GM12878 (cell line): Measurements from ENCODE around the gene CSNK1A1. TPM values are rescaled to one million over a fixed set of nuclear protein-coding genes. Genes with fewer than 3 reads are reported as not detected.

ENCODE experiments used
- ATAC-seq: fragments of 200-7000 bp; cut with Tn5 transposase; 3 replicates; pipeline ENCODE4 v1.9.1; 2020; ENCODE audit warnings: mild to moderate bottlenecking, moderate library complexity
- BruUV-seq: library from RNA; stranded (reverse); fragments of 400-500 nt; replicated peaks from 2 replicates; lab custom pipeline; 2021; lab: Mats Ljungman, UMichigan
- CTCF ChIA-PET: fragments of 300-600 bp; sonication (Branson Sonifier 250); formaldehyde crosslinking; extraction: SDS; loops from one replicate; lab custom pipeline; 2021; ENCODE audit warnings: inconsistent platforms; lab: Yijun Ruan, JAX
- POLR2A ChIA-PET: fragments of 350-600 bp; formaldehyde crosslinking; extraction: SDS; loops from one replicate; lab custom pipeline; 2021; ENCODE audit warnings: inconsistent platforms; lab: Charles Lee
- RAD21 ChIA-PET: fragments of 300-600 bp; sonication (Branson Sonifier 250); formaldehyde crosslinking; loops from one replicate; lab custom pipeline; 2023; ENCODE audit warnings: antibody characterized with exemption; ENCODE audit not compliant: unreplicated experiment; lab: Charles Lee
- SMC1A ChIA-PET: fragments of 300-600 bp; sonication (Branson Sonifier 250); formaldehyde crosslinking; loops from one replicate; lab custom pipeline; 2023; ENCODE audit not compliant: unreplicated experiment, uncharacterized antibody; lab: Charles Lee
- DNase-seq: peaks from one replicate; pipeline ENCODE4 v3.0.0-alpha.2; 2011; ENCODE audit warnings: low read depth, low spot score
- FAIRE-seq: peaks from 3 replicates; lab custom pipeline; 2011; peaks lifted over from hg19 to GRCh38; lab: Jason Lieb, UNC
- H2AFZ ChIP-seq: 2 replicates; pipeline ENCODE4 v1.6.0; 2011; ENCODE audit warnings: low read depth, low read length, control low read depth; ENCODE audit not compliant: control insufficient read depth
- H3K27ac ChIP-seq: 2 replicates; pipeline ENCODE4 v1.5.1; 2011; ENCODE audit warnings: control low read depth; ENCODE audit not compliant: control insufficient read depth, insufficient read depth
- H3K27me3 ChIP-seq, 2 experiments: replicated peaks in 1 of 2; 2 replicates each; pipeline versions ENCODE4 v1.6.0 to v1.6.1; 2011; ENCODE audit warnings: low read length in 1 of 2; ENCODE audit not compliant: control insufficient read depth in 2 of 2, insufficient read depth in 2 of 2
- H3K36me3 ChIP-seq, 2 experiments: 2 replicates each; pipeline ENCODE4 v1.5.1; 2011; ENCODE audit warnings: low read length in 1 of 2; ENCODE audit not compliant: control insufficient read depth in 2 of 2, insufficient read depth in 2 of 2
- H3K4me1 ChIP-seq: 2 replicates; pipeline ENCODE4 v1.6.1; 2011; ENCODE audit warnings: mild to moderate bottlenecking, low read length, moderate library complexity, mixed read lengths; ENCODE audit not compliant: control insufficient read depth, insufficient read depth
- H3K4me2 ChIP-seq: 2 replicates; pipeline ENCODE4 v1.6.0; 2011; ENCODE audit warnings: control low read depth; ENCODE audit not compliant: control insufficient read depth, insufficient read depth
- H3K4me3 ChIP-seq: fragments of 200-600 bp; sonication (generic); 2 replicates; pipeline ENCODE4 v1.5.1; 2016
- H3K79me2 ChIP-seq: 2 replicates; pipeline ENCODE4 v1.6.0; 2011; ENCODE audit warnings: low read length; ENCODE audit not compliant: control insufficient read depth, insufficient read depth
- H3K9ac ChIP-seq: 2 replicates; pipeline ENCODE4 v1.8.0; 2011; ENCODE audit warnings: low read length, control low read depth, mixed read lengths; ENCODE audit not compliant: control insufficient read depth, insufficient read depth
- H3K9me3 ChIP-seq: replicated peaks from 3 replicates; pipeline ENCODE4 v1.5.1; 2011; ENCODE audit warnings: mild to moderate bottlenecking, low read length; ENCODE audit not compliant: control insufficient read depth, insufficient read depth
- H4K20me1 ChIP-seq: 2 replicates; pipeline ENCODE4 v1.6.0; 2011; ENCODE audit not compliant: control insufficient read depth, insufficient read depth
- CHD2 ChIP-seq: IDR thresholded peaks from 2 replicates; pipeline ENCODE4 v1.6.1; 2011; ENCODE audit warnings: low read depth, low read length, improper control_type of control experiment, borderline replicate concordance
- EP300 ChIP-seq, 2 experiments: fragments of 150-350 bp in 1 of 2; IDR thresholded peaks; 2 replicates each; pipeline ENCODE4 v1.6.1; 2011 to 2012; ENCODE audit warnings: low read depth in 2 of 2, low read length in 2 of 2, borderline replicate concordance in 1 of 2, improper control_type of control experiment in 1 of 2, inconsistent platforms in 1 of 2; ENCODE audit not compliant: control insufficient read depth in 1 of 2
- HDGF ChIP-seq: fragments of 450-650 bp; IDR thresholded peaks from 2 replicates; pipeline ENCODE4 v1.6.1; 2016; ENCODE audit warnings: antibody characterized with exemption
- KDM1A ChIP-seq: fragments of 200-600 bp; sonication (generic); IDR thresholded peaks from 2 replicates; pipeline ENCODE4 v1.6.1; 2016; ENCODE audit warnings: borderline replicate concordance
- NFIC ChIP-seq: IDR thresholded peaks from 2 replicates; pipeline ENCODE4 v1.6.1; 2012; ENCODE audit warnings: low read depth, mild to moderate bottlenecking, inconsistent platforms, low read length, moderate library complexity
- NR2F1 ChIP-seq: fragments of 450-650 bp; conservative IDR thresholded peaks from 2 replicates; pipeline ENCODE4 v1.6.1; 2017; ENCODE audit warnings: mild to moderate bottlenecking
- POU2F2 ChIP-seq: IDR thresholded peaks from 3 replicates; pipeline ENCODE4 v1.6.1; 2011; ENCODE audit warnings: low read depth, mild to moderate bottlenecking, low read length, borderline replicate concordance
- RAD21 ChIP-seq: IDR thresholded peaks from 2 replicates; pipeline ENCODE4 v1.6.1; 2011; ENCODE audit warnings: mild to moderate bottlenecking, low read depth, low read length, moderate library complexity; ENCODE audit not compliant: insufficient read depth
- SMC3 ChIP-seq: IDR thresholded peaks from 2 replicates; pipeline ENCODE4 v1.6.1; 2011; ENCODE audit warnings: low read length, improper control_type of control experiment, borderline replicate concordance
- SPI1 ChIP-seq: IDR thresholded peaks from 2 replicates; pipeline ENCODE4 v1.6.1; 2011; ENCODE audit warnings: low read depth, mild to moderate bottlenecking, low read length, moderate library complexity, borderline replicate concordance; ENCODE audit not compliant: insufficient read depth
- SUPT20H ChIP-seq: IDR thresholded peaks from 2 replicates; pipeline ENCODE4 v1.6.1; 2011; ENCODE audit warnings: low read depth, mild to moderate bottlenecking, low read length, moderate library complexity, borderline replicate concordance; ENCODE audit not compliant: control insufficient read depth
- YBX1 ChIP-seq: fragments of 450-650 bp; IDR thresholded peaks from 2 replicates; pipeline ENCODE4 v1.6.1; 2016; ENCODE audit warnings: antibody characterized with exemption
- ZBED1 ChIP-seq: IDR thresholded peaks from 2 replicates; pipeline ENCODE4 v1.6.1; 2016; ENCODE audit warnings: borderline replicate concordance
- WGBS: methylation state at CpG from one replicate; pipeline ENCODE4 v1.1.6; 2016; ENCODE audit warnings: low lambda C conversion rate; ENCODE audit not compliant: insufficient replicate concordance, insufficient coverage; ENCODE audit errors: missing lambda C conversion rate; 5-methylcytosine and 5-hydroxymethylcytosine counted together
- in situ Hi-C: fragments of 300-500 bp; cut with MboI; formaldehyde crosslinking; loops from 9 replicates; pipeline ENCODE4 v1.14.3; 2018; ENCODE audit warnings: mixed read lengths
- intact Hi-C: fragments of 100-400 bp; cut with micrococcal nuclease; formaldehyde crosslinking; loops from one replicate; pipeline ENCODE4 v1.14.2; 2022; ENCODE audit not compliant: unreplicated experiment
- polyA plus RNA-seq, 11 experiments: library from polyadenylated mRNA; depleted of rRNA in 4 of 11; unstranded in 6 of 11; stranded (reverse) in 5 of 11; fragments of >200 nt; fragmentation: Nextera tagmentation in 4 of 11; fragmentation: Illumina TruSeq in 1 of 11; extraction: Ambion mirVana in 4 of 11; extraction: Trizol in 1 of 11; gene quantifications; 1 replicate in 1 of 11; 2 replicates in 10 of 11; pipeline versions ENCODE4 v1.2.1 to v1.2.3, GENCODE V29; 2011 to 2016; ENCODE audit warnings: inconsistent platforms in 2 of 11, missing spikeins in 2 of 11, low read depth in 1 of 11
- total RNA-seq, 4 experiments: library from RNA; depleted of rRNA in 3 of 4; stranded (reverse); fragments of >200 nt in 3 of 4; fragmentation: Illumina TruSeq in 1 of 4; extraction: Trizol in 1 of 4; gene quantifications; 2 replicates each; pipeline versions ENCODE4 v1.2.1 to v1.2.3, GENCODE V29; 2013 to 2021
- TF ChIP-seq, protein P1 (sequence below), 3 experiments: IDR thresholded peaks in 2 of 3; conservative IDR thresholded peaks in 1 of 3; 2 replicates each; pipeline ENCODE4 v1.5.1; 2011; ENCODE audit warnings: low read depth in 3 of 3, low read length in 3 of 3, mild to moderate bottlenecking in 3 of 3, control low read depth in 2 of 3, moderate library complexity in 2 of 3, inconsistent platforms in 1 of 3, mixed read lengths in 1 of 3; ENCODE audit not compliant: control insufficient read depth in 2 of 3, insufficient read depth in 1 of 3; ENCODE audit errors: extremely low read depth in 1 of 3

Gene CSNK1A1
- total and polyA plus RNA-seq, 10 of the 15 experiments (the other 5 are each of a cell fraction or from before 2014, with no cell fraction given): 53.3 to 155 (median 133) TPM

DNA sequence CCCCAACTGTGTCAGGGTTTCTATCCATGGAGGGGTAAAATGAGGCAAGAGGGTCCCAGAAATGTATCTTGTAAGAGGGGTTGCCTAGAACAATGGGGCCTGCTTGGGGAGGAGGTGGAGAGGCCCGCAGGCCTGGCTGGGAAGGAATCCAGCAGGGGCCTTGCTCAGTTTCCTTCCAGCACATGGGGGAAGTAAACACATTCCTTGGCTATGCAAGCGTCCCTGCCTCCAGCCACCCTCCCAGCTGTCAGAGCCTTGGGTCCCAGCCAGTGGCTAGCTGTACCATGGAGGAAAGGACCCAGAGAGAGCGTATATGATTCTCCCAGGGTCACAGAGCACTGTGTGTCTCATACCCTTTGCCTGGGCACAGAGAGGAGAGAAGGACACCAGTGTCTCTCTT lies 101.0 kb downstream of the CSNK1A1 start (continued):
- TF ChIP-seq NFIC (no peak), CHD2 (no peak), SPI1 (no peak), EP300 (IDR thresholded peaks at IDR 0.05; ENCODE audit: borderline replicate concordance in 1 of 2, control insufficient read depth in 1 of 2, low read depth in 2 of 2, low read length in 2 of 2) (no peak)
- TF ChIP-seq, all 136 proteins: peak for 0

DNA sequence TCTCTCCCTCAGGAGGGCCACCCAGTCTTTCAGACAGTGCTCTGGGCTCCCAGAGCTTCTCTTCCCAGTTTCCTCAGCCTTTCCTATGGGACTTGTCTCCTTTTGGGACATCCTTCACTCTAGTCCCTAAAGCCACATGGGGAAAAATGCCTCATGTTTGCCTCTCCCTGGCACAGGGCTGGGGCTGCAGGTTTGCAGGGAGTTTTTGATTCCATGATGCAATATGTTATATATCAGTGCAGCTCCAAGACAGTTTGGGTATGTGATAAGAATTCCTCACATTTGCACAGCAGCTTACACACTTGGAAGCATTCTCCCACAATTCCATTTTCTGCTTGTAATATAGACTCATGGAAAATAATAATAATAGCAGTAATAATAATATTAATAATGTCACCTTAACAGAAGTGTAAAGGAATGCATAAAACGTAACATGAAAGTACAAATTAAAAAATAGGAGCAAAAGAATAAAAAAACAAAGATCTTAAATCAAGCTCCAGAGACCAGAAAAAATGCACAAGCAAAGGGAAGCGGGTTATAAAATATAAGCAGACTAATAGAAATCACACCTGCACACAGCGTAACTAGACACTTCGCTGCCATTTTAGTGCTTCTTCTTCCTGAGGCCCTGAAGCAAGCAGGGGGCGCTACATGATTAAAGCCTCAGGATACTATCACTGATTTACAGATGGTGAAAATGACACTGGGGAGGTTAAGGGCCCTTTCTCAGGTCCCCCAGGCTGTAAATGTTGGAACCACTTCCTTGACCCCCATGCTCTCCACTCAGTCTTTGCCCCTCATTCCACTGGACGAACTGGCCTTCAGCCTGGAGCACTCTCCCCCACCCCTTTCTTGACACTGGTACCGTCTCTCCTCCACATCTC lies 102.2 kb downstream of the CSNK1A1 start:
- ChIA-PET CTCF (interaction anchor here (0.9 to 11.2 kb wide), 8 partner anchors 10 to 172 kb away, joined by 3 to 108 read pairs (median 6); no protein-coding TSS in a partner anchor), SMC1A (interaction anchor here (0.6 to 4.3 kb wide), 2 partner anchors 170 to 227 kb away, joined by 4 to 20 read pairs; no protein-coding TSS in a partner anchor), RAD21 (interaction anchor here (1.0 to 1.3 kb wide), 2 partner anchors 169 to 170 kb away, joined by 4 read pairs; no protein-coding TSS in a partner anchor), POLR2A (no interaction called here)
- intact Hi-C loops: no loop called here
- Histone ChIP-seq H3K4me3 (no peak overlapping the region), H2AFZ (no peak overlapping the region), H3K9me3 (no peaks in the 10 kb centered on the region; the same call in 2 of the 3 replicates), H3K4me2 (no peak overlapping the region), H3K4me1 (no peaks in the 10 kb centered on the region), H3K36me3 (no peaks in the 10 kb centered on the region), H3K27me3 (no peaks in the 10 kb centered on the region), H3K9ac (no peak overlapping the region), H3K27ac (no peak overlapping the region), H4K20me1 (no peaks in the 10 kb centered on the region), H3K79me2 (no peaks in the 10 kb centered on the region)
- TF ChIP-seq HDGF (no peak), POU2F2 (no peak), ZBED1 (no peak), RAD21 (peak; percentile 34), KDM1A (no peak), NR2F1 (no peak), SMC3 (peak; percentile 16; the same call in 1 of the 2 replicates), YBX1 (no peak), SUPT20H (no peak)
- TF ChIP-seq, protein P1, sequence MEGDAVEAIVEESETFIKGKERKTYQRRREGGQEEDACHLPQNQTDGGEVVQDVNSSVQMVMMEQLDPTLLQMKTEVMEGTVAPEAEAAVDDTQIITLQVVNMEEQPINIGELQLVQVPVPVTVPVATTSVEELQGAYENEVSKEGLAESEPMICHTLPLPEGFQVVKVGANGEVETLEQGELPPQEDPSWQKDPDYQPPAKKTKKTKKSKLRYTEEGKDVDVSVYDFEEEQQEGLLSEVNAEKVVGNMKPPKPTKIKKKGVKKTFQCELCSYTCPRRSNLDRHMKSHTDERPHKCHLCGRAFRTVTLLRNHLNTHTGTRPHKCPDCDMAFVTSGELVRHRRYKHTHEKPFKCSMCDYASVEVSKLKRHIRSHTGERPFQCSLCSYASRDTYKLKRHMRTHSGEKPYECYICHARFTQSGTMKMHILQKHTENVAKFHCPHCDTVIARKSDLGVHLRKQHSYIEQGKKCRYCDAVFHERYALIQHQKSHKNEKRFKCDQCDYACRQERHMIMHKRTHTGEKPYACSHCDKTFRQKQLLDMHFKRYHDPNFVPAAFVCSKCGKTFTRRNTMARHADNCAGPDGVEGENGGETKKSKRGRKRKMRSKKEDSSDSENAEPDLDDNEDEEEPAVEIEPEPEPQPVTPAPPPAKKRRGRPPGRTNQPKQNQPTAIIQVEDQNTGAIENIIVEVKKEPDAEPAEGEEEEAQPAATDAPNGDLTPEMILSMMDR (IDR thresholded peaks at IDR 0.05 in 2 of 3, conservative IDR thresholded peaks at IDR 0.05 in 1 of 3; ENCODE audit: control insufficient read depth in 2 of 3, extremely low read depth in 1 of 3, insufficient read depth in 1 of 3, low read depth in 3 of 3, low read length in 3 of 3): peak; percentile 17 to 36 (median 18); a peak in 2 of 6 replicates
- in situ Hi-C loops: no loop called here
- no peak for DNase-seq
- no TSS peak for BruUV-seq
- no peak for FAIRE-seq
- peak; percentile 54 for ATAC-seq
- 34% methylated on average over 7 of the region's 7 CpGs for WGBS
